ENCODE data around the gene SLC2A13.

Gene SLC2A13

DNA sequence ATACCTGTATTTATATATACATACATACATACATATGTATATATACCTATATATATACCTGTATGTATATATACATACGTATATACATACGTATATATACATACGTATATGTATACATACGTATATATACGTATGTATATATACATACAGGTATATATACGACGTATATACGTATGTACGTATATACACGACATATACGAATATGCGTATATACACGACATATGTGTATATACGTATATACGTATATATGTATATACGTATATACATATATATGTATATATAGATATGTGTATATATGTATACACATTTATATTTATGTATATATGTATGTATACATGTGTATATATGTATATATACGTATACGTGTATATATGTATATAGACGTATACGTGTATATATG, 393.5 kb downstream of the SLC2A13 start:
- H3K4me3 ChIP-seq (ENCODE audit: insufficient read depth, low read depth, low read length, poor library complexity, severe bottlenecking): no peak overlapping the region
- no peaks in the 10 kb centered on the region for H3K9me3 ChIP-seq (ENCODE audit: control insufficient read depth, low read length)
- no peaks in the 10 kb centered on the region for H3K4me1 ChIP-seq (ENCODE audit: control insufficient read depth, insufficient read depth, low read length, poor library complexity, severe bottlenecking)
- no peak overlapping the region for H3K27ac ChIP-seq (ENCODE audit: insufficient read depth, low read length, poor library complexity, severe bottlenecking)
- no peaks in the 10 kb centered on the region for H3K36me3 ChIP-seq (ENCODE audit: control insufficient read depth, insufficient read depth, low read length)
- no peaks in the 10 kb centered on the region for H3K27me3 ChIP-seq (replicated peaks; ENCODE audit: control insufficient read depth, insufficient read depth, low read length, poor library complexity, severe bottlenecking)
- no peak for DNase-seq
